SK-N-SH (cell line): ENCODE measurements around the gene BAIAP3.

Experiments used
- CTCF ChIP-seq: fragments of 200-600 bp; sonication (generic); IDR thresholded peaks from 2 replicates; pipeline ENCODE4 v1.6.1; 2017; ENCODE audit warnings: antibody characterized with exemption, mild to moderate bottlenecking, moderate library complexity
- FOXJ3 ChIP-seq: sonication (generic); formaldehyde crosslinking; IDR thresholded peaks from 2 replicates; pipeline ENCODE4 v1.5.1; 2020; ENCODE audit warnings: mild to moderate bottlenecking, missing genetic modification reagents
- FOXM1 ChIP-seq: IDR thresholded peaks from 2 replicates; pipeline ENCODE4 v1.4.0; 2012; ENCODE audit warnings: low read depth, mild to moderate bottlenecking
- JUND ChIP-seq: IDR thresholded peaks from 2 replicates; pipeline ENCODE4 v1.4.0; 2012
- MEF2A ChIP-seq: IDR thresholded peaks from 2 replicates; pipeline ENCODE4 v1.4.0; 2012; ENCODE audit warnings: low read depth, borderline replicate concordance
- NRF1 ChIP-seq: IDR thresholded peaks from 2 replicates; pipeline ENCODE4 v1.6.1; 2012; ENCODE audit warnings: low read depth, mild to moderate bottlenecking, low read length
- PBX3 ChIP-seq: IDR thresholded peaks from 2 replicates; pipeline ENCODE4; 2012
- RAD21 ChIP-seq: IDR thresholded peaks from 2 replicates; pipeline ENCODE4 v1.6.1; 2012; ENCODE audit warnings: mild to moderate bottlenecking, low read length
- RCOR1 ChIP-seq: fragments of 150-350 bp; IDR thresholded peaks from 2 replicates; pipeline ENCODE4 v1.6.1; 2017; ENCODE audit warnings: antibody characterized with exemption, low read length
- REST ChIP-seq: IDR thresholded peaks from 2 replicates; pipeline ENCODE4 v1.6.1; 2012; ENCODE audit warnings: mild to moderate bottlenecking, low read depth, low read length, moderate library complexity
- USF2 ChIP-seq: fragments of 150-350 bp; IDR thresholded peaks from 2 replicates; pipeline ENCODE4 v1.6.1; 2017; ENCODE audit warnings: antibody characterized with exemption, low read length, low read depth, borderline replicate concordance

GRCh38 chr16:1310832-1311200 lies 22.6 kb upstream of the BAIAP3 start:
- TF ChIP-seq FOXJ3 (CRISPR knock-in tag) (no peak), CTCF (no peak), FOXM1 (no peak), NRF1 (no peak), USF2 (no peak), REST (no peak), JUND (no peak), PBX3 (no peak), RAD21 (no peak), MEF2A (no peak), RCOR1 (no peak)
